GM23248 (cell line): ENCODE measurements around the gene TRAF3IP1.

Experiments
- EZH2 ChIP-seq: fragments of 200-600 bp; sonication (generic); IDR thresholded peaks from 2 replicates; pipeline ENCODE4 v1.6.1; 2018; ENCODE audit warnings: antibody characterized with exemption, mild to moderate bottlenecking; ENCODE audit not compliant: insufficient read depth, poor library complexity, severe bottlenecking
- EZH2phosphoT487 ChIP-seq: fragments of 200-600 bp; sonication (generic); IDR thresholded peaks from 2 replicates; pipeline ENCODE4 v1.6.1; 2018; ENCODE audit warnings: antibody characterized with exemption, moderate library complexity, mild to moderate bottlenecking, low read depth; ENCODE audit not compliant: insufficient read depth

- no peak for TF ChIP-seq EZH2
- no peak for TF ChIP-seq EZH2phosphoT487
Measured at GRCh38 chr2:238421695-238422035, 101.3 kb downstream of the TRAF3IP1 start.
